NCI-H2227 (cell line): Measurements from ENCODE around the gene ZNF335.
"Not testable (repeated sequence)": the region's sequence is repeated elsewhere in the genome, so short reads cannot be mapped to it uniquely, and the experiment has no call there.

Source experiments
- DNase-seq: peaks from one replicate; lab custom pipeline; 2025; ENCODE audit not compliant: unreplicated experiment; lab: John Stamatoyannopoulos, UW

Gene ZNF335

GRCh38 chr20:45935416-45936046, 36.5 kb downstream of the ZNF335 start:
- DNase-seq: peak; percentile 39

GRCh38 chr20:45934586-45935415, 37.2 kb downstream of the ZNF335 start, which contains the start of gene PCIF1:
Gene PCIF1 (plus strand): TSS chr20:45934683. CDS start chr20:45939000, 4,317 bp downstream.
- DNase-seq: peak; percentile 99

GRCh38 chr20:45934046-45934585, 37.9 kb downstream of the ZNF335 start:
- DNase-seq: peak; percentile 89

- DNase-seq: peak; percentile 88
Observed at GRCh38 chr20:45933266-45934045, 38.5 kb downstream of the ZNF335 start.

- DNase-seq: not testable (repeated sequence)
Observed at GRCh38 chr20:45931680-45932079, 40.3 kb downstream of the ZNF335 start.

GRCh38 chr20:45927071-45927878, 44.7 kb downstream of the ZNF335 start:
- DNase-seq: no peak

GRCh38 chr20:45926731-45927070, 45.3 kb downstream of the ZNF335 start:
- DNase-seq: no peak

- no peak for DNase-seq
Observed at GRCh38 chr20:45925821-45926506, 46.0 kb downstream of the ZNF335 start.

GRCh38 chr20:45924391-45925261, 47.4 kb downstream of the ZNF335 start:
- DNase-seq: no peak

GRCh38 chr20:45921337-45922189, 50.4 kb downstream of the ZNF335 start:
- DNase-seq: no peak

- DNase-seq: no peak
Observed at GRCh38 chr20:45920462-45921336, 51.3 kb downstream of the ZNF335 start.

- no peak for DNase-seq
Observed at GRCh38 chr20:45919542-45920399, 52.2 kb downstream of the ZNF335 start.

- no peak for DNase-seq
Observed at GRCh38 chr20:45918779-45919537, 53.0 kb downstream of the ZNF335 start.

- DNase-seq: no peak
Observed at GRCh38 chr20:45918182-45918737, 53.7 kb downstream of the ZNF335 start.

GRCh38 chr20:45917790-45918141, 54.2 kb downstream of the ZNF335 start:
- no peak for DNase-seq
